GM10847 (cell line): ENCODE data around the gene SFI1.

ENCODE experiments used
- POLR2A ChIP-seq: IDR thresholded peaks from 2 replicates; pipeline ENCODE4 v1.6.1; 2011; ENCODE audit not compliant: insufficient read length; ENCODE audit errors: extremely low read depth

SFI1 gene

GRCh38 chr22:31530823-31531195, 34.5 kb downstream of the SFI1 start:
- TF ChIP-seq POLR2A = no peak

GRCh38 chr22:31532060-31532459, 35.7 kb downstream of the SFI1 start:
- no peak for TF ChIP-seq POLR2A

GRCh38 chr22:31533374-31533773, 37.0 kb downstream of the SFI1 start:
- TF ChIP-seq POLR2A = no peak

GRCh38 chr22:31537019-31537535, 40.7 kb downstream of the SFI1 start:
- TF ChIP-seq POLR2A = no peak

GRCh38 chr22:31538815-31539214, 42.5 kb downstream of the SFI1 start:
- TF ChIP-seq POLR2A = no peak

- TF ChIP-seq POLR2A = no peak
These were observed 44.6 kb downstream of the SFI1 start for GRCh38 chr22:31540966-31541365.

GRCh38 chr22:31544481-31545480, 48.4 kb downstream of the SFI1 start:
- TF ChIP-seq POLR2A = no peak

GRCh38 chr22:31550871-31551370, 54.6 kb downstream of the SFI1 start:
- TF ChIP-seq POLR2A = no peak

- TF ChIP-seq POLR2A = no peak
These were observed 60.4 kb downstream of the SFI1 start for GRCh38 chr22:31556627-31557203.

GRCh38 chr22:31561238-31561887, 65.0 kb downstream of the SFI1 start:
- no peak for TF ChIP-seq POLR2A

- TF ChIP-seq POLR2A = no peak
These were observed 65.6 kb downstream of the SFI1 start for GRCh38 chr22:31561970-31562369.

GRCh38 chr22:31566484-31566883, 70.1 kb downstream of the SFI1 start:
- TF ChIP-seq POLR2A = no peak

GRCh38 chr22:31567196-31567595, 70.9 kb downstream of the SFI1 start:
- no peak for TF ChIP-seq POLR2A

- TF ChIP-seq POLR2A = no peak
These were observed 71.4 kb downstream of the SFI1 start for GRCh38 chr22:31567702-31568101.

GRCh38 chr22:31569126-31569525, 72.8 kb downstream of the SFI1 start:
- no peak for TF ChIP-seq POLR2A
